Dendritic cell treated with granulocyte-macrophage colony-stimulating factor and Interleukin-4, amounts not matched to agents 40 ng/mL and 50 ng/mL, for 4 days (primary cell): Measurements from ENCODE around the gene MPRIP.

Source experiments
- H3K27ac Mint-ChIP-seq: one replicate; pipeline ENCODE4 v1.8.0; 2022; ENCODE audit warnings: mild to moderate bottlenecking, mixed read lengths
- H3K27me3 Mint-ChIP-seq: one replicate; pipeline ENCODE4 v1.8.0; 2022; ENCODE audit warnings: mild to moderate bottlenecking, mixed read lengths
- H3K36me3 Mint-ChIP-seq: one replicate; pipeline ENCODE4 v1.8.0; 2022; ENCODE audit warnings: low read depth, mixed read lengths
- H3K4me1 Mint-ChIP-seq: one replicate; pipeline ENCODE4 v1.8.0; 2022; ENCODE audit warnings: low read depth, mixed read lengths
- H3K4me3 Mint-ChIP-seq: one replicate; pipeline ENCODE4 v1.8.0; 2022; ENCODE audit warnings: mild to moderate bottlenecking, moderate library complexity, mixed read lengths
- H3K9me3 Mint-ChIP-seq: one replicate; pipeline ENCODE4 v1.8.0; 2022; ENCODE audit warnings: mixed read lengths
- intact Hi-C: fragments of 100-400 bp; cut with micrococcal nuclease; formaldehyde crosslinking; loops from one replicate; pipeline ENCODE4 v1.15.0; 2022

Gene MPRIP

DNA sequence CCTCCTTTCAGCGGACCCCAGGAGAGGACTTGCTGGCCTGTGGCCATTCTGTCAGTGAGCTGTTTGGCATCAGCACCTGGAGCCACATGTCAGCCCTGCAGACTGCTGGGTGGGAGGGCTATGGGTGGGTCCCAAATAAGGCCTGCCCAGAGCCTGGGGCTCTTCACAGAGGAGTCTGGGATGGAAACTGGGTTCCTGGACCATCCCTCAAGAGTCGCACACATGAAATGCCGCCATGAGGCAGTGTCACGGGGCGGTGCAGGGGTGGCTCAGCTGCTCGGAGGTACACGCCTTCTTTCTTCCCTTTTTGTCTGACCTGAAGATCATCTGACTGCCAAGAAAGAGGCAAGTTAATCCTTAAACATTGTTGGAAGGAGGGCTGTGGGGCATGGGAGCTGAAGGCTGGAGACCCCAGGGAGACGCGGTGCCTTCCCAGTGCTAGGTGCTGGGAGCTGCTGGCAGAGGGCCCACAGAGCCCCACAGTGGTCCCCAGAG is 14.8 kb downstream of the MPRIP start:
- no peak overlapping the region for H3K27ac Mint-ChIP-seq
- peaks cover 13% of the 10 kb centered on the region for H3K36me3 Mint-ChIP-seq
- intact Hi-C loops: no loop called here
- no peaks in the 10 kb centered on the region for H3K9me3 Mint-ChIP-seq
- peaks cover 77% of the 10 kb centered on the region for H3K4me1 Mint-ChIP-seq
- no peak overlapping the region for H3K4me3 Mint-ChIP-seq
- H3K27me3 Mint-ChIP-seq: peaks cover 1% of the 10 kb centered on the region

DNA sequence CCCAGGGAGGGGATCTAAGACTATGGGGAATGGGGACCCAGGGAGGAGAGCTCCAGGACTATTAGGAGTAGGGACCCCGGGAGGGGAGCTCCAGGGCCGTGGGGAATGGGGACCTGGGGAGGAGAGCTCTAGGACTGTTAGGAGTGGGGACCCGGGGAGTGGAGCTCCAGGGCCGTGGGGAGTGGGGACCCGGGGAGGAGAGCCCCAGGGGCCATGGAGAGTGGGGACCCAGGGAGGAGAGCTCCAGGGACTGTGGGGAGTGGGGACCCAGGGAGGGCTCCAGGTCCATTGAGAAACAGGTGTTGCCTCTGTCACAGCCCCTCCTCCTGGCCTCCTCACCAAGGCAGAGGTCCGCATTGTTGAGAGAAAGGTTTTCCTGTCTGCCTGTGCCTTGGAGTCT is 16.0 kb downstream of the MPRIP start:
- Mint-ChIP-seq H3K9me3 (no peaks in the 10 kb centered on the region), H3K27me3 (peaks cover 1% of the 10 kb centered on the region), H3K27ac (no peak overlapping the region), H3K4me1 (peaks cover 77% of the 10 kb centered on the region), H3K4me3 (no peak overlapping the region), H3K36me3 (peaks cover 23% of the 10 kb centered on the region)
- intact Hi-C loops: no loop called here

DNA sequence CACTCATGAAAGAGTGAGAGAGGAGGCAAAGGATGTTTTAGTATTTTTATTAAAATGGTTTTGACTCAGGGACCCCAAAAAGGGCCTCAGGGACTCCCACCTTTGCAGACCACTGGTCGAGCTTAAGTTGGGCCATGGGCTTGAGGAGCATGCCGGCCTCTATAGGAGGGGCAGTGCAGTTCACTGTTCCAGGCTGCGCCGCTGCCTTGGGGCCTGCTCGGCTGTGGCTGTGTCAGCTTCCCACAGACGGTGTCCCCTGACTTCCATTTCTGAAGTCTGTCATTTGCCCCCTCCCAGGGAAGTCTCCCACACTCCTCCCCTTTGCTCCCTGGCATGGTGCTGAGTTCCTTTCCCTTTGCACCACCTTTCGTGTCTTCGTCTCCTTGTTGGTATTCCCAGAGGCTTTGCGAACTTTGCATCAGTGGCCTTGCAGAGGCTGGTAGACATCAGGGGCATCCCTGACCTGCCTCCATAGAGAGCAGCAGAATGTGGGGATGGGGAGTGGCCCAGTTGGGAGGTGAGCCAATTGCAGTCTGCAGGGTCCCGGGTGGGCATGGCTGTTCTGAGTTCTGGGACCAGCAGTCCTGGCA is 17.1 kb downstream of the MPRIP start:
- Mint-ChIP-seq H3K9me3 (no peaks in the 10 kb centered on the region), H3K27me3 (peaks cover 1% of the 10 kb centered on the region), H3K36me3 (peaks cover 23% of the 10 kb centered on the region), H3K4me1 (peaks cover 77% of the 10 kb centered on the region), H3K27ac (no peak overlapping the region), H3K4me3 (no peak overlapping the region)
- intact Hi-C loops: no loop called here

DNA sequence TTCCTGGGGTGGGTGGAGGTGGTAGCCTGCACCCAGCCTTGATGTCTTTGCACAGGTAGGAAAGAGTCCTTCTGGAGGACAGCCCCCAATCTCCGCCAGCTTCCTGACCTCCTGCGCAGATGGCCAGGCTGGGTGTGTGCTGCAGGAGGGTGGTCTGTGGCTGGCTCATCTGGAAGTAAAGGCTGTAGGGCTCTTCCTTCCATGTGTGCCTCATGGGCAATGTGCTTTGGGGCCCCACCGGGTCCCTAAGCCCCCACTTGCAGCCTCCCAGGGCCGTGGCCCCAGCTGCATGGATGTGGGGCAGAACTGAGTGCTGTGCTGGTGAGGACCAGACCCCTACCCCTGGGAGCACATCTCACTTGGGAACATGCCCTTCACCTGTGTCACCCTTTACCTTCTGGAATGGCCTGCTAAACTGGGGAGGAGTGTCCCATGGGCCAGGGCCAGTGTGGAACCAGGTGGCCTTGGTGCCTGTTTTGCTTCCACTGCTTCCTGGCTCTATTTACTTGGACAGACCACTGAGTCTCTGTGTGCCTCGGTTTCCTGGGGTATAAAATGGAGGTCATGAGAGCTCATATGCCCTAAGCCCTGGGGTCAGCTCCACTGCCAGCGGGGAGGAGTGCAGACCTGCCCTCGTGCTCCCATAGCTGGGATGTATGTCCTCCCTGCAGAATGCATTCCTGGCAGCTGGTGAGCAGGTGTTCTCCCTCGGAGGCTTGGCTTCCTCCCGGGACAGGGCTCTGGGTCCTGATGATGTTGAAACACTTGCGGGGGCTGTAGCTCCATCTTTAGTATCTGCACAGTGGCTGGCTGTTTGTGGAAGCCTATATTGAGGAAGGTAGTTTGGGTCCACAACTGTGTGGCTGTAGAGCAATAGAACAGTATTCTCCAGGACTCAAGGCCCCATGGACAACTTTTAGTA is 18.0 kb downstream of the MPRIP start:
- Mint-ChIP-seq H3K27ac (no peak overlapping the region), H3K9me3 (no peaks in the 10 kb centered on the region), H3K4me3 (no peak overlapping the region), H3K4me1 (peaks cover 73% of the 10 kb centered on the region), H3K27me3 (peaks cover 1% of the 10 kb centered on the region), H3K36me3 (peaks cover 23% of the 10 kb centered on the region)
- intact Hi-C loops: loop anchor here (10.0 kb wide), 1 partner anchor 45 kb away; no protein-coding TSS in a partner anchor

DNA sequence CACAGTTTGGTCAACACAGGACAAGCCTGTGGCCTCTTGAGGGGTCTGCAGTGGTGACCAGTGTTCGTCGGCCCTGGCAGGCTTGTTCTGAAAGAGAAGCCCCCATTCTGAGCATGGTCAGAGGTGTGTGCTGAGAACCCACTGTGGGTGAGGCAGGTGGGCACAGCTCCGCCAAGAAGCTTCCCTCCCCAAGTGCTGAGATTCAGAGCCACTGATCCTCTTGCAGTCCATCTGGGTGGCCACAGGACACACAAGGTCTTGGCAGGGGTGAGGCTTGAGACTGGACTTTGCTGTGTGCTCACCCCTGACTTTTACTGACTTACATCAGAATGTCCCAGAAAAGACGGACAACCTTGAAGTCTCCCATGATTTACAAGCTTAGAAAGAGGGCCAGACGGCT is 18.7 kb downstream of the MPRIP start:
- intact Hi-C loops: loop anchor here (10.0 kb wide), 1 partner anchor 46 kb away; no protein-coding TSS in a partner anchor
- no peaks in the 10 kb centered on the region for H3K9me3 Mint-ChIP-seq
- no peak overlapping the region for H3K4me3 Mint-ChIP-seq
- no peak overlapping the region for H3K27ac Mint-ChIP-seq
- H3K4me1 Mint-ChIP-seq: peaks cover 71% of the 10 kb centered on the region
- peaks cover 1% of the 10 kb centered on the region for H3K27me3 Mint-ChIP-seq
- H3K36me3 Mint-ChIP-seq: peaks cover 23% of the 10 kb centered on the region

DNA sequence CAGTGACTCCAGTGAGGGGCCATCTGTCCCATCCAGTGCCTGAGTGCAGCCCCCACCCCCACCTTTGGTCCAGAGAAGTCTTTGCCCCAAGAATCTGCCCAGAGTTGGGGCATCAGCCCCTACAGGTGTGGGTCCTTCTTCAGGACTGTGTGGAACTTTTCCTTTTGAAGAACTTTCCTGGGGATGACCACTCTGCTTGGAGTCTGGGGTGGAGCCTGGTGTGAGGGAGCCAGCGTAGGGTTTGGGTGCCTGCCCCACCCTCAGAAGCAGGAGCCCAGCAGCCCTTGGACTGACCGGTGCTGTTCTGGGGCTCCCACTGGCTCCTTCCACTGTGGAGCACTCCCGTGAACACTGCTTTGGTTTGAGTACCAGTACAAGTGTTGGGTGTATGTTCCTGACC is 19.3 kb downstream of the MPRIP start:
- intact Hi-C loops: loop anchor here (10.0 kb wide), 1 partner anchor 47 kb away; no protein-coding TSS in a partner anchor
- Mint-ChIP-seq H3K27me3 (peaks cover 1% of the 10 kb centered on the region), H3K4me3 (no peak overlapping the region), H3K27ac (no peak overlapping the region), H3K4me1 (peaks cover 69% of the 10 kb centered on the region), H3K36me3 (peaks cover 23% of the 10 kb centered on the region), H3K9me3 (no peaks in the 10 kb centered on the region)

DNA sequence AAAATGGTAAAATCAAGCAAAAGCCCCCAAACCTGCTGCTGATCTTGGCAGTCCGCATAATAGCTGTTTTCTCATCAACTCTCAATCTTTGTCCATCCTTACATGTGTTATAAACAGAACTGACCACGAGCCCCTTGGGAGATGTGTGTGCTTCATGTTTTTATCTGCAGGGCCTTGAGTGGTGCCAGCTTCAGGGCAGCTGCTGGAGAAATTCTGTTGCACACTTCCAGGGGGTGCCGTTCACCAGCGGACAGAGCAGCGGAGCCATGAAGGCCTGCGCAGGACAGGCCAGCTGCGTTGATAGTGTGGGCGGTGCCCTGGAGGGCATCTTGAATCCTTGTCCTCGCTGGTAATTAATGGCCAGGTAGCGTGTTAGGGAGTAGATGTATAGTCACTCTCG is 20.1 kb downstream of the MPRIP start:
- peaks cover 65% of the 10 kb centered on the region for H3K4me1 Mint-ChIP-seq
- no peaks in the 10 kb centered on the region for H3K9me3 Mint-ChIP-seq
- intact Hi-C loops: loop anchor here (10.0 kb wide), 1 partner anchor 48 kb away; no protein-coding TSS in a partner anchor
- H3K4me3 Mint-ChIP-seq: no peak overlapping the region
- H3K36me3 Mint-ChIP-seq: peaks cover 23% of the 10 kb centered on the region
- peak overlapping the region; percentile 63 for H3K27ac Mint-ChIP-seq
- H3K27me3 Mint-ChIP-seq: peaks cover 1% of the 10 kb centered on the region

DNA sequence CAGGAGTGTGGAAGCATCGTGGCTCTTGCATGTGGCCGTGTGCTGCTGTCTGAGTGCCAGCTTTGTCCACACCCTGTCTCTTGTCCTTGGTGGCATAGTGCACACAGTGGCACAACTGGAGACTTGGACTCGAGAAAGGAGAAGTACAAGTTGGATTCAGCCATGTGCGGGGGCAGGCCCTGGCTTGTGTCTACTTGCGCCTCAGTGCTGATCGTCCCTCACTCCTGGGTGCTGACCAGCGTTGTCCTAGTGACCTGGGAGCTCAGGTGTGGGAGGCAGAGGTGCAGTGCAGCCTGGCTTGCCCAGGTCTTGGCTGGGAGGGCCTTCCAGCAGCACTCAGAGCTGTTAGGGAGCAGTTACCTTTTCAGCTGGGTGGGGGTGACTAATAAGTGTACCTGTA is 20.6 kb downstream of the MPRIP start:
- peaks cover 1% of the 10 kb centered on the region for H3K27me3 Mint-ChIP-seq
- intact Hi-C loops: loop anchor here (10.0 kb wide), 1 partner anchor 48 kb away; no protein-coding TSS in a partner anchor
- peak overlapping the region; percentile 63 for H3K27ac Mint-ChIP-seq
- H3K36me3 Mint-ChIP-seq: peaks cover 20% of the 10 kb centered on the region
- peaks cover 69% of the 10 kb centered on the region for H3K4me1 Mint-ChIP-seq
- no peak overlapping the region for H3K4me3 Mint-ChIP-seq
- H3K9me3 Mint-ChIP-seq: no peaks in the 10 kb centered on the region

DNA sequence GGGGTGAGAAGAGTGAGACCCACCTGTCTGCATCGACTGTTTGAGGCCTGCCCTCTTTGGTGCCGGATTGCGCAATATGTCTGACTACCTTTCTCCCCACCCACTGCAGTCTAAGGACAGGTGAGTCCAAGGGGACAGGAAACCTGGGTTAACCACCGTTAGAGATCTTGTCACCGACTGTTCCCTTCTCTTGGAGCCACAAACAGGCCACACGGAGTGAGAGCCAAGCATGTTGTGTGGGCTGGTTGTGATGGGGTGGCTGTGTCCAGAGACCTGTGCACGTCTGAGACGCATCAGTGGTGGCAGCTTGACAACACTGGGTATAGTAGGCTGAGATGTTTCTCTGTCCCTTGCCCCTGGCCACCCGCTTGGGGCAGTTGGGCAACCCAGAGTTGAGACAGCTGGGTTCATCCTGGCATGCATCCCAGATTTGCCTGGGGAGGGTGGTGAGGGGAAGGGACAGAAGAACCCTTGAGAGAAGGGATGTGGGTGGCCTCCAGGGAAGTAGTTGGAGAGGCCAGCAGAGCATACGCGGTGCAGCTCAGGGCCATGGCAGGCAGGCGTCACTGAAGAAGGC is 21.4 kb downstream of the MPRIP start:
- no peak overlapping the region for H3K4me3 Mint-ChIP-seq
- peaks cover 12% of the 10 kb centered on the region for H3K36me3 Mint-ChIP-seq
- peaks cover 1% of the 10 kb centered on the region for H3K27me3 Mint-ChIP-seq
- no peaks in the 10 kb centered on the region for H3K9me3 Mint-ChIP-seq
- H3K27ac Mint-ChIP-seq: no peak overlapping the region
- H3K4me1 Mint-ChIP-seq: peaks cover 73% of the 10 kb centered on the region
- intact Hi-C loops: loop anchor here (10.0 kb wide), 1 partner anchor 49 kb away; no protein-coding TSS in a partner anchor

DNA sequence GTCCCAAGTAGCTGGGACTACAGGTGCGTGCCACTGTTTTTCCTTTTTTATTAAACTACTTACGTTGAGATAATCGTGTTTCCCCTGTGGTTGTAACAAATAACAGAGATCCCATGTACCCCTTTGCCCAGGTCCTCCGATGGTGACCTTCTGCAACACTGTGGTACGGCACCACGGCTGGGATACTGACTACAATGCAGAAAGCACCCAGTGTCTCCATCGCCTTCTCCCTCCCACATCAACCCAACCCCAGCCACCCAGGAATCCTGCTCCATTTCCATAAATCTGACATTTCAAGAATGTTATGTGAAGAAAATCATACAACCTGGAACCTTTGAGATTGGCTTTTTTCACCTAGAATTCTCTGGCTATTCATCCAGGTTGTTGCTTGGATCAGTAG is 22.1 kb downstream of the MPRIP start:
- intact Hi-C loops: loop anchor here (10.0 kb wide), 1 partner anchor 50 kb away; no protein-coding TSS in a partner anchor
- H3K36me3 Mint-ChIP-seq: peaks cover 10% of the 10 kb centered on the region
- H3K4me1 Mint-ChIP-seq: peaks cover 75% of the 10 kb centered on the region
- peaks cover 1% of the 10 kb centered on the region for H3K27me3 Mint-ChIP-seq
- no peak overlapping the region for H3K27ac Mint-ChIP-seq
- H3K4me3 Mint-ChIP-seq: no peak overlapping the region
- H3K9me3 Mint-ChIP-seq: no peaks in the 10 kb centered on the region

DNA sequence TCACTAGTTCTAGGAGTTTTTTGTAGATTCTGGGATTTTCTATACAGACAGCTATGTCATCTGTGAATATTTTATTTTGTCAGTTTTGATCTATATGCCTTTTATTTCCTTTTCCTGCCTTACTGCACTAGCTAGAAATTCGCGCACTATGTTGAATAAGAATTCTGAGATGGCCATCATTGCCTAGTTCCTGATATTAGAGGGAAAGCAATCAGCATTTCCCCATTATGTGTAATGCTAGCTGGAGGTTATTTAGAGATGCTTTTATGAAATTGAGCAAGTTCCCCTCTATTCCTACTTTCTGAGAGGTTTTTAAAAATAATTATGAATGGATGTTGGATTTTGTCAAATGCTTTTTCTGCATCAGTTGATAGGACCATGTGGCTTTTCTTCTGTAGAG is 23.8 kb downstream of the MPRIP start:
- H3K36me3 Mint-ChIP-seq: peaks cover 21% of the 10 kb centered on the region

DNA sequence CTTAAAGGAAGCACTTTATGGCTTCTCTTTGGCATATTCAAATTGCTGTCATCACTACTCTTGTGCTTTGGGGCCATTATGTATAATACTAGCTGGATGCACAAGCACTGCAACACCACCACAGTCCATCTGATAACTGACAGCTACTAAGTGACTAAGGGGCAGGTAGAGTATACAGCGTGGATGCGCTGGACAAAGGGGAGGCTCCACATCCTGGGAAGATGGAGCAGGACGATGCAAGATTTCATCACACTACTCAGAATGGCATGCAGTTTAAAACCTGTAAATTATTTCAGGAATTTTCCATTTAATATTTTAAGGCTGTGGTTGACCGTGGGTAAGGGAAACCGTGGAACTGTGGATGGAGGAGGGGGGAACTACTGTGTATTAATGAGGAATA is 25.0 kb downstream of the MPRIP start:
- peak overlapping the region; percentile 56 for H3K27ac Mint-ChIP-seq
- H3K27me3 Mint-ChIP-seq: no peaks in the 10 kb centered on the region
- H3K4me1 Mint-ChIP-seq: peaks cover 76% of the 10 kb centered on the region
- H3K9me3 Mint-ChIP-seq: no peaks in the 10 kb centered on the region
- no peak overlapping the region for H3K4me3 Mint-ChIP-seq
- intact Hi-C loops: loop anchor here (10.0 kb wide), 1 partner anchor 52 kb away; no protein-coding TSS in a partner anchor
- peaks cover 32% of the 10 kb centered on the region for H3K36me3 Mint-ChIP-seq

More for the DNA sequence above, 23.8 kb downstream of the MPRIP start:
- no peak overlapping the region for H3K27ac Mint-ChIP-seq
- peaks cover under 1% of the 10 kb centered on the region for H3K27me3 Mint-ChIP-seq
- H3K9me3 Mint-ChIP-seq: no peaks in the 10 kb centered on the region
- intact Hi-C loops: loop anchor here (10.0 kb wide), 1 partner anchor 51 kb away; no protein-coding TSS in a partner anchor
- no peak overlapping the region for H3K4me3 Mint-ChIP-seq
- H3K4me1 Mint-ChIP-seq: peaks cover 77% of the 10 kb centered on the region

DNA sequence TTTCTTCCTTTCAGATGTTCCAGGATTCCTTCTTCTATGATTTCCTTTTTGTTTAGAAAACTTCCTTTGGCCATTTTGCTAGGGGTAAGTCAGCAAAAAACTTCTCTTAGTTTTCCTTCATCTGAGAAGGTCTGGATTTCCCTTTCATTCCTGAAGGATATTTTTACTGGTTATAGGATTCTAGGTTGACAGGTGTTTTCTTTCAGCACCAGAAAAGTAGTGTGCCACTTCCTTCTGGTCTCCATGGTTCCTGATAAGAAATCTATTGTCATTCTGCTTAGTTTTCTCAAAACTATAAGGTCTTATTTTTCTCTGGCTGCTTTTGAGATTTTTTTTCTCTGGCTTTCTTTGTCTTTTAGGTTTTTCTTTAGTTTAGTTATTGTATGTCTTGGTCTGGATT is 27.6 kb downstream of the MPRIP start:
- H3K9me3 Mint-ChIP-seq: no peaks in the 10 kb centered on the region
- H3K4me3 Mint-ChIP-seq: no peak overlapping the region
- no peaks in the 10 kb centered on the region for H3K27me3 Mint-ChIP-seq
- intact Hi-C loops: loop anchor here (10.0 kb wide), 1 partner anchor 55 kb away; no protein-coding TSS in a partner anchor
- H3K36me3 Mint-ChIP-seq: peaks cover 35% of the 10 kb centered on the region
- no peak overlapping the region for H3K27ac Mint-ChIP-seq
- H3K4me1 Mint-ChIP-seq: peaks cover 71% of the 10 kb centered on the region
